Measurements from ENCODE around the gene FPR3.
A peak's percentile ranks its signal among the peaks of the same experiment; 100 is the strongest.
"Not testable (repeated sequence)": the region's sequence is repeated elsewhere in the genome, so short reads cannot be mapped to it uniquely, and the experiment has no call there.

The FPR3 gene

GRCh38 chr19:51771376-51772130 lies 23.4 kb upstream of the FPR3 start:
- Histone ChIP-seq H2BK5ac (ENCODE audit: low read depth, low read length, poor library complexity, severe bottlenecking) (no peak overlapping the region), H4K91ac (ENCODE audit: low read length) (no peak overlapping the region), H3K9me3 (ENCODE audit: control insufficient read depth, low read length) (no peaks in the 10 kb centered on the region)

GRCh38 chr19:51772977-51773376 lies 22.0 kb upstream of the FPR3 start:
- H2AK5ac ChIP-seq (ENCODE audit: low read length, severe bottlenecking), result no peak overlapping the region
- H3K14ac ChIP-seq (ENCODE audit: low read length in 2 of 2), result no peak overlapping the region
- no peak overlapping the region for H4K91ac ChIP-seq (ENCODE audit: low read length)
- no peak overlapping the region for H3K9ac ChIP-seq (ENCODE audit: low read length)
- no peak overlapping the region for H2BK5ac ChIP-seq (ENCODE audit: low read depth, low read length, poor library complexity, severe bottlenecking)
- H3K79me1 ChIP-seq (replicated peaks; ENCODE audit: low read length, poor library complexity, severe bottlenecking), result no peaks in the 10 kb centered on the region
- peaks cover 1% of the 10 kb centered on the region for H3K4me1 ChIP-seq (ENCODE audit: control insufficient read depth, insufficient read depth, low read depth, low read length)
- no peaks in the 10 kb centered on the region for H3K9me3 ChIP-seq (ENCODE audit: control insufficient read depth, low read length)
- H4K8ac ChIP-seq (ENCODE audit: low read length), result no peak overlapping the region
- no peak overlapping the region for H3K4me2 ChIP-seq (ENCODE audit: low read length, poor library complexity, severe bottlenecking)
- no peak overlapping the region for H2BK12ac ChIP-seq (ENCODE audit: low read length in 2 of 2)
- no peak overlapping the region for H2AFZ ChIP-seq (ENCODE audit: low read depth, low read length)
- H3K27me3 ChIP-seq (ENCODE audit: control insufficient read depth in 1 of 2, insufficient read depth in 1 of 2, low read length in 2 of 2), result no peaks in the 10 kb centered on the region
- no peak overlapping the region for H3K27ac ChIP-seq (ENCODE audit: low read length, poor library complexity, severe bottlenecking)
- no peak overlapping the region for H3K18ac ChIP-seq (ENCODE audit: low read depth in 1 of 2, low read length in 2 of 2)
- H2BK120ac ChIP-seq (ENCODE audit: low read depth, low read length), result no peak overlapping the region
- H3K4ac ChIP-seq (ENCODE audit: low read depth in 1 of 2, low read length in 2 of 2), result no peak overlapping the region
- 73% methylated on average over 3 of the region's 6 CpGs for WGBS
- no peaks in the 10 kb centered on the region for H3K36me3 ChIP-seq (ENCODE audit: control insufficient read depth in 1 of 2, insufficient read depth in 2 of 2, low read depth in 1 of 2, low read length in 2 of 2)
- no peak overlapping the region for H3K4me3 ChIP-seq (ENCODE audit: insufficient read depth in 1 of 2, low read depth in 1 of 2, low read length in 2 of 2)
- H2BK15ac ChIP-seq (ENCODE audit: low read depth, poor library complexity, severe bottlenecking), result no peak overlapping the region
- no peak for DNase-seq
- H3K23ac ChIP-seq (ENCODE audit: low read length in 2 of 2), result no peak overlapping the region

More at GRCh38 chr19:51771376-51772130, 23.4 kb upstream of the FPR3 start:
- DNase-seq, result no peak
- no peak overlapping the region for H2BK15ac ChIP-seq (ENCODE audit: low read depth, poor library complexity, severe bottlenecking)
- no peak overlapping the region for H2BK12ac ChIP-seq (ENCODE audit: low read length in 2 of 2)
- H2AFZ ChIP-seq (ENCODE audit: low read depth, low read length), result no peak overlapping the region
- H3K14ac ChIP-seq (ENCODE audit: low read length in 2 of 2), result no peak overlapping the region
- peaks cover 0 to 4% of the 10 kb centered on the region in 2 experiments for H3K27me3 ChIP-seq (ENCODE audit: control insufficient read depth in 1 of 2, insufficient read depth in 1 of 2, low read length in 2 of 2)
- H3K79me1 ChIP-seq (replicated peaks; ENCODE audit: low read length, poor library complexity, severe bottlenecking), result no peaks in the 10 kb centered on the region
- H3K36me3 ChIP-seq (ENCODE audit: control insufficient read depth in 1 of 2, insufficient read depth in 2 of 2, low read depth in 1 of 2, low read length in 2 of 2), result no peaks in the 10 kb centered on the region
- H3K27ac ChIP-seq (ENCODE audit: low read length, poor library complexity, severe bottlenecking), result no peak overlapping the region
- 63% methylated on average over 10 of the region's 10 CpGs for WGBS
- H3K18ac ChIP-seq (ENCODE audit: low read depth in 1 of 2, low read length in 2 of 2), result no peak overlapping the region
- no peak overlapping the region for H3K9ac ChIP-seq (ENCODE audit: low read length)
- H3K4me2 ChIP-seq (ENCODE audit: low read length, poor library complexity, severe bottlenecking), result no peak overlapping the region
- H3K23ac ChIP-seq (ENCODE audit: low read length in 2 of 2), result no peak overlapping the region
- H3K4me1 ChIP-seq (ENCODE audit: control insufficient read depth, insufficient read depth, low read depth, low read length), result no peaks in the 10 kb centered on the region
- H2AK5ac ChIP-seq (ENCODE audit: low read length, severe bottlenecking), result no peak overlapping the region
- no peak overlapping the region for H3K4me3 ChIP-seq (ENCODE audit: insufficient read depth in 1 of 2, low read depth in 1 of 2, low read length in 2 of 2)
- no peak overlapping the region for H4K8ac ChIP-seq (ENCODE audit: low read length)
- no peak overlapping the region for H3K4ac ChIP-seq (ENCODE audit: low read depth in 1 of 2, low read length in 2 of 2)
- no peak overlapping the region for H2BK120ac ChIP-seq (ENCODE audit: low read depth, low read length)

GRCh38 chr19:51776561-51776960 lies 18.4 kb upstream of the FPR3 start:
- H2BK120ac ChIP-seq (ENCODE audit: low read depth, low read length); H4K8ac ChIP-seq (ENCODE audit: low read length); H3K36me3 ChIP-seq (ENCODE audit: control insufficient read depth in 1 of 2, insufficient read depth in 2 of 2, low read depth in 1 of 2, low read length in 2 of 2); H4K91ac ChIP-seq (ENCODE audit: low read length); DNase-seq; H3K4me2 ChIP-seq (ENCODE audit: low read length, poor library complexity, severe bottlenecking); H3K23ac ChIP-seq (ENCODE audit: low read length in 2 of 2); H3K4me1 ChIP-seq (ENCODE audit: control insufficient read depth, insufficient read depth, low read depth, low read length); H2AK5ac ChIP-seq (ENCODE audit: low read length, severe bottlenecking); H2BK15ac ChIP-seq (ENCODE audit: low read depth, poor library complexity, severe bottlenecking); H3K14ac ChIP-seq (ENCODE audit: low read length in 2 of 2); H2AFZ ChIP-seq (ENCODE audit: low read depth, low read length); H2BK12ac ChIP-seq (ENCODE audit: low read length in 2 of 2); H3K4ac ChIP-seq (ENCODE audit: low read depth in 1 of 2, low read length in 2 of 2); H3K4me3 ChIP-seq (ENCODE audit: insufficient read depth in 1 of 2, low read depth in 1 of 2, low read length in 2 of 2); H3K18ac ChIP-seq (ENCODE audit: low read depth in 1 of 2, low read length in 2 of 2); H3K9ac ChIP-seq (ENCODE audit: low read length); H3K79me1 ChIP-seq (replicated peaks; ENCODE audit: low read length, poor library complexity, severe bottlenecking); H3K27me3 ChIP-seq (ENCODE audit: control insufficient read depth in 1 of 2, insufficient read depth in 1 of 2, low read length in 2 of 2); H3K27ac ChIP-seq (ENCODE audit: low read length, poor library complexity, severe bottlenecking); H3K9me3 ChIP-seq (ENCODE audit: control insufficient read depth, low read length); H2BK5ac ChIP-seq (ENCODE audit: low read depth, low read length, poor library complexity, severe bottlenecking): not testable (repeated sequence)
- WGBS, result 90% methylated on average over 1 of the region's 1 CpG

- H4K91ac ChIP-seq (ENCODE audit: low read length), result no peak overlapping the region
- H3K36me3 ChIP-seq (ENCODE audit: control insufficient read depth in 1 of 2, insufficient read depth in 2 of 2, low read depth in 1 of 2, low read length in 2 of 2), result no peaks in the 10 kb centered on the region
- peaks cover 1% of the 10 kb centered on the region for H3K4me1 ChIP-seq (ENCODE audit: control insufficient read depth, insufficient read depth, low read depth, low read length)
- peak overlapping the region in 1 of 2 experiments; percentile 55 for H3K4me3 ChIP-seq (ENCODE audit: insufficient read depth in 1 of 2, low read depth in 1 of 2, low read length in 2 of 2)
- 44% methylated on average over 23 of the region's 23 CpGs for WGBS
- H2BK12ac ChIP-seq (ENCODE audit: low read length in 2 of 2), result no peak overlapping the region
- H3K23ac ChIP-seq (ENCODE audit: low read length in 2 of 2), result no peak overlapping the region
- no peak overlapping the region for H4K8ac ChIP-seq (ENCODE audit: low read length)
- no peaks in the 10 kb centered on the region for H3K9me3 ChIP-seq (ENCODE audit: control insufficient read depth, low read length)
- H3K14ac ChIP-seq (ENCODE audit: low read length in 2 of 2), result no peak overlapping the region
- no peak overlapping the region for H3K4me2 ChIP-seq (ENCODE audit: low read length, poor library complexity, severe bottlenecking)
- no peak overlapping the region for H3K4ac ChIP-seq (ENCODE audit: low read depth in 1 of 2, low read length in 2 of 2)
- DNase-seq, result peak; percentile 75
- no peak overlapping the region for H3K27ac ChIP-seq (ENCODE audit: low read length, poor library complexity, severe bottlenecking)
- no peak overlapping the region for H3K18ac ChIP-seq (ENCODE audit: low read depth in 1 of 2, low read length in 2 of 2)
- H2AK5ac ChIP-seq (ENCODE audit: low read length, severe bottlenecking), result no peak overlapping the region
- H2BK120ac ChIP-seq (ENCODE audit: low read depth, low read length), result no peak overlapping the region
- no peak overlapping the region for H2BK5ac ChIP-seq (ENCODE audit: low read depth, low read length, poor library complexity, severe bottlenecking)
- H2BK15ac ChIP-seq (ENCODE audit: low read depth, poor library complexity, severe bottlenecking), result no peak overlapping the region
- peak overlapping the region; percentile 56 for H3K9ac ChIP-seq (ENCODE audit: low read length)
- no peaks in the 10 kb centered on the region for H3K27me3 ChIP-seq (ENCODE audit: control insufficient read depth in 1 of 2, insufficient read depth in 1 of 2, low read length in 2 of 2)
- no peaks in the 10 kb centered on the region for H3K79me1 ChIP-seq (replicated peaks; ENCODE audit: low read length, poor library complexity, severe bottlenecking)
- H2AFZ ChIP-seq (ENCODE audit: low read depth, low read length), result no peak overlapping the region
These were observed 17.1 kb upstream of the FPR3 start for GRCh38 chr19:51777570-51778462.
